Measurements from ENCODE around the gene G0S2. TPM values are rescaled to one million over a fixed set of nuclear protein-coding genes. Genes with fewer than 3 reads are reported as not detected.

The G0S2 gene
- total RNA-seq, 1 experiment from 2014 or later = 0.35 TPM

DNA sequence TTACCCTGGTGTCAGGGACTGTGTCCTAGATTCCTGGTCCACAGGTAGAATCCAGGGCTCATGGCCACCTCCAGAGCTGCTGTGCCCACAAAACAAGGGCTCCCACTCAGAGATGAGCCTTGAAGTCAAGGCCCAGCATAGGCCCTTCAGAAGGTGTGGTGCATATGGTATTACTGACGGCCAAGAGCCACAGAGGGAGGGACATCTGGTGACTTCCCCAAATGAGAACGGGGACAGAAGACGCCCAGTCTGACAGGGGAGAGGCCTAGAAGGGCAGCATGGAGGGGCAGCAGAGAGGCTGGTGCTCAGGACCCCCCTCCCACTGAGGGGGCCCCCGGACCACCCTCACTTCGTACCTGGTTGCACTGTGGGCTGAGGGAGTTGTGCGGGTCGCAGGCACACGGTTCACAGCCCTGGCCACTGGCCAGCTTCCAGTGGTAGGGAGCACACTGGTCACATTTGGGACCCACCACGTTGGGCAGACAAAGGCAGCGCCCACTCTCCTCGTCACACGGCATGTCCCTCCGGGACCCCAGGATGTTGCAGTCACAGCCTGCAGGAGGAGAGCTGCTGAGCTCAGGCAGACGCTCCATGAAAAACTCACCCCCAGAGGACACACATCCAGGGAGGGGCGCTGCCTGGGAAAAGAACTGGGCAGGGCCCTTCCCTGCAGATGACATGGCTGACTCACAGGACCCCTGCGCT lies 48.0 kb upstream of the G0S2 start:
- H2AFZ ChIP-seq (ENCODE audit: low read length) = no peak overlapping the region
- no peaks in the 10 kb centered on the region; the same call in 1 of the 2 replicates for H3K4me1 ChIP-seq (ENCODE audit: insufficient read depth, low read length)
- H3K4me1 Mint-ChIP-seq = peaks cover 34 to 37% of the 10 kb centered on the region in 2 experiments

More for the DNA sequence above, 48.0 kb upstream of the G0S2 start:
- no peak for DNase-seq
- Mint-ChIP-seq H3K27me3 (ENCODE audit: low read depth) (peaks cover 11% of the 10 kb centered on the region), H3K36me3 (ENCODE audit: insufficient read depth in 1 of 3, low read depth in 3 of 3) (no peaks in the 10 kb centered on the region), H3K27ac (no peak overlapping the region; a peak in 1 of 7 replicates), H3K4me3 (no peak overlapping the region), H3K9me3 (no peaks in the 10 kb centered on the region)
- H4K91ac ChIP-seq (ENCODE audit: insufficient read length, low read depth, low read length) = no peak overlapping the region
- H3K27ac ChIP-seq (ENCODE audit: insufficient read length, low read depth, low read length) = no peak overlapping the region
- H2AK5ac ChIP-seq (ENCODE audit: insufficient read length, low read length) = no peak overlapping the region
- H2BK20ac ChIP-seq (ENCODE audit: low read depth, low read length, poor library complexity, severe bottlenecking) = no peak overlapping the region
- no peak overlapping the region for H2BK120ac ChIP-seq (ENCODE audit: low read depth, low read length, poor library complexity, severe bottlenecking)
- no peaks in the 10 kb centered on the region for H3K79me2 ChIP-seq (ENCODE audit: insufficient read depth, low read length)
- H3K79me1 ChIP-seq (ENCODE audit: insufficient read depth, low read depth, low read length, poor library complexity, severe bottlenecking) = no peaks in the 10 kb centered on the region
- H3K14ac ChIP-seq (ENCODE audit: insufficient read depth, low read length) = no peak overlapping the region
- no peak overlapping the region for H4K8ac ChIP-seq (replicated peaks; ENCODE audit: insufficient read length, low read depth, low read length)
- H3K27me3 ChIP-seq (ENCODE audit: insufficient read depth, low read length) = no peaks in the 10 kb centered on the region
- no peak overlapping the region for H3K56ac ChIP-seq (ENCODE audit: insufficient read length, low read depth, low read length)
- H3K23me2 ChIP-seq (ENCODE audit: insufficient read length, low read depth, low read length, poor library complexity, severe bottlenecking) = no peaks in the 10 kb centered on the region
- no peak overlapping the region for H2BK12ac ChIP-seq (ENCODE audit: insufficient read length, low read depth, low read length)
- no peak overlapping the region for H3K4me2 ChIP-seq (ENCODE audit: insufficient read depth, insufficient read length, low read length)
- H3K9me3 ChIP-seq (ENCODE audit: control insufficient read depth, low read depth, low read length) = no peaks in the 10 kb centered on the region
- H3K9ac ChIP-seq (ENCODE audit: extremely low read depth, insufficient read length, low read length) = no peak overlapping the region
- peak overlapping the region; percentile 38 for H3K18ac ChIP-seq (ENCODE audit: insufficient read length, low read depth, low read length)
- H3K23ac ChIP-seq (ENCODE audit: insufficient read length, low read depth, low read length) = no peak overlapping the region
- H2BK15ac ChIP-seq (ENCODE audit: low read depth, low read length) = no peak overlapping the region
- H2BK5ac ChIP-seq (ENCODE audit: insufficient read length, low read length) = no peak overlapping the region
- H4K20me1 ChIP-seq (ENCODE audit: control insufficient read depth, insufficient read depth, insufficient read length) = no peaks in the 10 kb centered on the region
- no CpG with 5 or more reads among the region's 16 CpGs for WGBS (ENCODE audit: extremely low coverage, insufficient read length, low lambda C conversion rate)
- TF ChIP-seq, protein P1, sequence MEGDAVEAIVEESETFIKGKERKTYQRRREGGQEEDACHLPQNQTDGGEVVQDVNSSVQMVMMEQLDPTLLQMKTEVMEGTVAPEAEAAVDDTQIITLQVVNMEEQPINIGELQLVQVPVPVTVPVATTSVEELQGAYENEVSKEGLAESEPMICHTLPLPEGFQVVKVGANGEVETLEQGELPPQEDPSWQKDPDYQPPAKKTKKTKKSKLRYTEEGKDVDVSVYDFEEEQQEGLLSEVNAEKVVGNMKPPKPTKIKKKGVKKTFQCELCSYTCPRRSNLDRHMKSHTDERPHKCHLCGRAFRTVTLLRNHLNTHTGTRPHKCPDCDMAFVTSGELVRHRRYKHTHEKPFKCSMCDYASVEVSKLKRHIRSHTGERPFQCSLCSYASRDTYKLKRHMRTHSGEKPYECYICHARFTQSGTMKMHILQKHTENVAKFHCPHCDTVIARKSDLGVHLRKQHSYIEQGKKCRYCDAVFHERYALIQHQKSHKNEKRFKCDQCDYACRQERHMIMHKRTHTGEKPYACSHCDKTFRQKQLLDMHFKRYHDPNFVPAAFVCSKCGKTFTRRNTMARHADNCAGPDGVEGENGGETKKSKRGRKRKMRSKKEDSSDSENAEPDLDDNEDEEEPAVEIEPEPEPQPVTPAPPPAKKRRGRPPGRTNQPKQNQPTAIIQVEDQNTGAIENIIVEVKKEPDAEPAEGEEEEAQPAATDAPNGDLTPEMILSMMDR (conservative IDR thresholded peaks at IDR 0.05) = no peak
- H3K4ac ChIP-seq (ENCODE audit: low read depth, low read length) = no peak overlapping the region; the same call in 1 of the 2 replicates
- H3T11ph ChIP-seq (ENCODE audit: low read length) = no peak overlapping the region
- no peak overlapping the region for H4K5ac ChIP-seq (ENCODE audit: insufficient read length, low read depth, low read length)
